Body of pancreas (tissue), 4 donors: ENCODE measurements around the gene CCNI2. TPM values are rescaled to one million over a fixed set of nuclear protein-coding genes. Genes with fewer than 3 reads are reported as not detected.
A peak's percentile ranks its signal among the peaks of the same experiment; 100 is the strongest.

Experiments
- ATAC-seq: fragments of 150-250 bp; one replicate; pipeline ENCODE4 v1.9.1; 2016
- DNase-seq, 4 donors: peaks; one replicate each; pipeline ENCODE4 v3.0.0-alpha.2; 2019
- H3K27ac ChIP-seq, 4 donors: fragments of 200-600 bp; sonication (generic); 1 replicate in 3 of 4; 2 replicates in 1 of 4; pipeline versions ENCODE4 v1.5.1 to v1.6.1; 2016 to 2019; ENCODE audit warnings: mild to moderate bottlenecking in 1 of 4, mixed read lengths in 1 of 4, moderate library complexity in 1 of 4
- H3K27me3 ChIP-seq, 2 donors: fragments of 200-600 bp; sonication (generic); one replicate each; pipeline ENCODE4 v1.6.0; 2016; ENCODE audit warnings: mild to moderate bottlenecking in 1 of 2
- H3K36me3 ChIP-seq, 2 donors: fragments of 200-600 bp; sonication (generic); replicated peaks in 1 of 2; 2 replicates each; pipeline ENCODE4 v1.5.1; 2016; ENCODE audit warnings: low read depth in 2 of 2; ENCODE audit not compliant: insufficient read depth in 1 of 2
- H3K4me1 ChIP-seq: fragments of 200-600 bp; sonication (generic); one replicate; pipeline ENCODE4 v1.6.0; 2016
- H3K4me3 ChIP-seq, 2 donors: fragments of 200-600 bp; sonication (generic); 1 replicate in 1 of 2; 2 replicates in 1 of 2; pipeline ENCODE4 v1.5.1; 2016 to 2019
- H3K9me3 ChIP-seq, 3 donors: fragments of 200-600 bp; sonication (generic); 1 replicate in 2 of 3; 2 replicates in 1 of 3; pipeline ENCODE4 v1.5.1; 2016
- POLR2A ChIP-seq, 3 donors: fragments of 450-650 bp; IDR thresholded peaks; one replicate each; pipeline ENCODE4 v1.6.1; 2016; ENCODE audit warnings: antibody characterized with exemption in 3 of 3, mild to moderate bottlenecking in 2 of 3
- WGBS, 2 donors: methylation state at CpG; one replicate each; pipeline ENCODE4 v1.1.5; 2017; 5-methylcytosine and 5-hydroxymethylcytosine counted together
- intact Hi-C: fragments of 100-400 bp; cut with DNase I; formaldehyde crosslinking; loops from one replicate; pipeline ENCODE4 v1.15.1; 2023
- total RNA-seq, 2 donors: library from RNA; depleted of rRNA; stranded (reverse); fragments of >200 nt; gene quantifications; one replicate each; pipeline ENCODE4 v1.1.0, GENCODE V29; 2016
- TF ChIP-seq, protein P1 (sequence below), 7 experiments: fragments of 450-650 bp in 4 of 7; fragments of 200-600 bp in 3 of 7; sonication (generic) in 3 of 7; IDR thresholded peaks; one replicate each; pipeline ENCODE4 v1.5.1; 2016 to 2019; ENCODE audit warnings: antibody characterized with exemption in 7 of 7

The CCNI2 gene
- total RNA-seq, 2 donors from 2014 or later = 0.99 to 1.6 TPM

DNA sequence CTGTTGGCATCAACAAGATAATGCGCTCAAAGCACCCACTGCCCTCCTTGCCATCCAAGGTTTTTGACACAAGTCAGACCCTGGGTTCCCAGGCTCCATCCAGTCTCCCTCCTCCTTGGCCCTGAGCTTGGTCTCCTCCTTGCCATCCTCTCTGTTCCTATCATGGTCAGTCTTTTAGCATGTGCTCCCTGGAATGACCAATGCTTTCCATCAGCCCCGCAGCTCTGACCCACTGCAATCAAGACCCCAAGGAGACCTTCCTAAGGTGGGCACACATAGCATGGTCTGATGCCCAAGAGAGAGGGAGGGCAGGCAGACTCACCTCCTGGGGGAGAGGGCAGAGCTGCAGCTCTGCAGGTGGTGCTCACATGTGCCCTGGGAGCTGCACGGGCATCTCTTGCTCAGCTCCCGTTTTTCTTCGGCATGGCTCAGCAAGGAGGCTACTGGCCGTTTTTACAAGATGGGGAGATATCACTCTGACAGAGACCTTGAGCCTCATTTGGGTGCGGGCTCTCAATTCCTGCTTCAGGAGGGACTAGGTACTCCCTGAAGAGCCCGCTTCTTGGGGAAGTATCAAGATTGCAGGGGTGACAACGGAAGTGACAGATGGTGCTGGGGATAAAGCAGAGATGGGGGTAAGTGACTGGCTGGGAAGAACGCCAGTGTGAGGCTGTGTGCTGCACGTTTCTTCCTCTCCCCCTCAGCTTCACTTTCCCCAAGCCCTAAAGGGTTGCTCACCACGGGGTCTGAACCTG lies 26.6 kb downstream of the CCNI2 start:
- Histone ChIP-seq H3K36me3 (no peaks in the 10 kb centered on the region), H3K4me1 (peaks cover 51% of the 10 kb centered on the region), H3K9me3 (no peaks in the 10 kb centered on the region), H3K27me3 (no peaks in the 10 kb centered on the region), H3K27ac (no peak overlapping the region), H3K4me3 (no peak overlapping the region)
- no peak for DNase-seq
- no peak for TF ChIP-seq POLR2A (IDR thresholded peaks at IDR 0.05)
- TF ChIP-seq, protein P1, sequence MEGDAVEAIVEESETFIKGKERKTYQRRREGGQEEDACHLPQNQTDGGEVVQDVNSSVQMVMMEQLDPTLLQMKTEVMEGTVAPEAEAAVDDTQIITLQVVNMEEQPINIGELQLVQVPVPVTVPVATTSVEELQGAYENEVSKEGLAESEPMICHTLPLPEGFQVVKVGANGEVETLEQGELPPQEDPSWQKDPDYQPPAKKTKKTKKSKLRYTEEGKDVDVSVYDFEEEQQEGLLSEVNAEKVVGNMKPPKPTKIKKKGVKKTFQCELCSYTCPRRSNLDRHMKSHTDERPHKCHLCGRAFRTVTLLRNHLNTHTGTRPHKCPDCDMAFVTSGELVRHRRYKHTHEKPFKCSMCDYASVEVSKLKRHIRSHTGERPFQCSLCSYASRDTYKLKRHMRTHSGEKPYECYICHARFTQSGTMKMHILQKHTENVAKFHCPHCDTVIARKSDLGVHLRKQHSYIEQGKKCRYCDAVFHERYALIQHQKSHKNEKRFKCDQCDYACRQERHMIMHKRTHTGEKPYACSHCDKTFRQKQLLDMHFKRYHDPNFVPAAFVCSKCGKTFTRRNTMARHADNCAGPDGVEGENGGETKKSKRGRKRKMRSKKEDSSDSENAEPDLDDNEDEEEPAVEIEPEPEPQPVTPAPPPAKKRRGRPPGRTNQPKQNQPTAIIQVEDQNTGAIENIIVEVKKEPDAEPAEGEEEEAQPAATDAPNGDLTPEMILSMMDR (IDR thresholded peaks at IDR 0.05) = no peak
- intact Hi-C loops = no loop called here
- WGBS, 2 donors = 70 to 82% methylated on average over 9 to 12 of the region's 12 CpGs
- no peak for ATAC-seq

DNA sequence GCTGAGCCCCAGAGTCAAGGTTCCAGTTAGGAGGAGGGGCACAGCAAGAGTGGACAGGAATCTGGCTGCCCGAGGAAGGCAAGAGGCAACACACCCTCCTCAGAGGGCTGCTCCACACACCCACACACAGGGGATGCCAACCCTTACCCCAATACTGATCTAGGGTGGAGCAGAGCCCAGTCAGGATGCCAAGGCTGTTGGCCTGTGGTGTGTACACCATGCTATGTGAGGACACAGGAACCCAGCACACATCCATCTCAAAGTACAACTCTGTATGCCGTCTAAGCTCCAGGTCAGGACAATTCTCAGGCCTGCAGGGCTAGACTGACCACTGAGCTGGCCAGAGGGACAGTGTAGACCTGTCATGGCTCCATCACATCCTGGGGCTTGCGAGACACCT lies 27.2 kb downstream of the CCNI2 start:
- WGBS, 2 donors = 64 to 87% methylated on average over 2 to 3 of the region's 3 CpGs
- TF ChIP-seq, protein P1 (IDR thresholded peaks at IDR 0.05) = no peak
- no peak for TF ChIP-seq POLR2A (IDR thresholded peaks at IDR 0.05)
- Histone ChIP-seq H3K4me3 (no peak overlapping the region), H3K4me1 (peaks cover 51% of the 10 kb centered on the region), H3K9me3 (no peaks in the 10 kb centered on the region), H3K27me3 (no peaks in the 10 kb centered on the region), H3K36me3 (no peaks in the 10 kb centered on the region), H3K27ac (no peak overlapping the region)
- intact Hi-C loops = no loop called here
- no peak for DNase-seq
- no peak for ATAC-seq

DNA sequence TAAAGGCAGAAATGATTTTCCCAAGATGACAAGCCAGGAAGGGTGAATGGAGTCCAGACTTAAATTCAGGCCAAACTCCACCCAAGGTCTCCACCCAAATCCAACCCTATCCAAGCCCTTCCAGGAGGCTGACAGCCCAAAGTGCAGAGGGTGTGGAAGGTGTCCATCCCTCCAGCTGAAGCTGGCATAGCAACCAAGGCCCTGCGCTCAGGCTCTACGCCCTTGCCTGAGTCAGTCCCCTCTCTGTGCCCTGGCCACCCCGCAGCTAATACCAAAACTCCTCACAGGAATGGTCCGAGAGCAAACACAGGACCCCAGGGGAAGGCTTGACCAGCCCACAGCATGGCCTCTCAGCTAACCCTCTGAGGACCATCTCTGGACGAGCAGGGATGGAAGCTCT lies 27.7 kb downstream of the CCNI2 start:
- Histone ChIP-seq H3K27me3 (no peaks in the 10 kb centered on the region), H3K4me1 (peaks cover 51% of the 10 kb centered on the region), H3K27ac (no peak overlapping the region), H3K4me3 (no peak overlapping the region), H3K9me3 (no peaks in the 10 kb centered on the region), H3K36me3 (no peaks in the 10 kb centered on the region)
- intact Hi-C loops = no loop called here
- TF ChIP-seq, protein P1 (IDR thresholded peaks at IDR 0.05) = no peak
- TF ChIP-seq POLR2A (IDR thresholded peaks at IDR 0.05) = no peak
- WGBS, 2 donors = 79 to 88% methylated on average over 5 of the region's 5 CpGs
- ATAC-seq (no peak), DNase-seq (no peak)

DNA sequence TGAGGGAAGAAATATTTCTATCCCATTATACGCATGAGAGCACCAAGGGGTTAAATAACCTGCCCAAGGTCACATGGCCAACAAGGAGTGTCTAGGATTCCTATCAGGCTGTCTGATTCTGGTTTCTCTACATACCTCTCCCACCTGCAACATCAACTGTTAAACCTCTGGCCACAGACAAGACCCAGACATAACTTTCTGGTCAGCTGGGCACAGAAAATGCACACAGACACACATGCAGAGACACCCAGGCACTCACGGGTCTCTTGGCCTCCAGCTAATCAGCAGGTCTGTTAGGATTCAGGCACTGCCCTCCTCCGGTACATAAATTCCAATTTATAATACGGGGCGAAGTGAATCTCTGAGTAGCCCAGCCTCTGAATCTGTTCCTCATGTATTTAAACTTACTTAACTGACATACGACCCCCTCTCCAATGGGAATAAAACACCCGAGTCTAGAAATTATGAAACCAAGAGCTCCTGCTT lies 28.3 kb downstream of the CCNI2 start:
- WGBS, 2 donors = 20 to 26% methylated on average over 7 of the region's 7 CpGs
- H3K27me3 ChIP-seq = no peaks in the 10 kb centered on the region
- H3K9me3 ChIP-seq = no peaks in the 10 kb centered on the region
- DNase-seq (peak in 1 of 4 donors; percentile 41), ATAC-seq (peak; percentile 9)
- peak overlapping the region in 3 of 4 donors; percentile 63 to 80 (median 72) for H3K27ac ChIP-seq
- TF ChIP-seq POLR2A (IDR thresholded peaks at IDR 0.05) = no peak
- TF ChIP-seq, protein P1 (IDR thresholded peaks at IDR 0.05) = no peak
- intact Hi-C loops = no loop called here
- H3K4me3 ChIP-seq = no peak overlapping the region
- no peaks in the 10 kb centered on the region for H3K36me3 ChIP-seq
- H3K4me1 ChIP-seq = peaks cover 51% of the 10 kb centered on the region
